GM21737 (cell line): Measurements from ENCODE around the gene LRBA.
"Not testable (repeated sequence)": the region's sequence is repeated elsewhere in the genome, so short reads cannot be mapped to it uniquely, and the experiment has no call there.

Experiments used
- ATAC-seq: cut with Tn5 transposase; IDR thresholded peaks from one replicate; pipeline ENCODE4 v1.9.1; 2021; ENCODE audit warnings: mild to moderate bottlenecking, moderate library complexity; ENCODE audit not compliant: unreplicated experiment

The LRBA gene

DNA sequence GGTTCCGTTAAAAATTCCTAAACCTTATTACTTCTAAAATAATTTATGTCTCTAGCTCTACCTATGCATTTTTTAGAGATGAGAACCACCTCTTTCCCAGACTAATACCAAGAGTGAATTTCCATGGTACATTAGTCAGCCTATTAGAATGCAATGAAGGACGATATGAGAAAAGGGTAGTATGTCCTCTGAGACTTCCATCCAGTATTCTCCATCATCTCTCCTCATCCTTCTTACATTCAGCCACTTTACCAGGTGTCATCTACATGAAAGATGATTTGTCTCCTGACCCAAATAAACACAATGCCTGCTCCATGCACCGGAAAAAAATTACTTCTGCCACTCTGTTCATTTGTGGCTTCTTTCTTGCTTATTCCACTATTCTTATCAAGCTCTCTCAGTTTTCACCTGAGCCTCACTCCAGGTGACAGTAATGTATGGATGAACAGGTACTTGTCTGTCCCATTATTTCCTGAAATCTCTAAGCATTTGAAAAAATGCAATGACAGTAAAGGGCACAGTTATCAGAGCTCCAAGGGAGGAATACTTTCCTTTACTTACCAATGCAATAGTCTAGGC, 335.2 kb downstream of the LRBA start:
- ATAC-seq = no peak

DNA sequence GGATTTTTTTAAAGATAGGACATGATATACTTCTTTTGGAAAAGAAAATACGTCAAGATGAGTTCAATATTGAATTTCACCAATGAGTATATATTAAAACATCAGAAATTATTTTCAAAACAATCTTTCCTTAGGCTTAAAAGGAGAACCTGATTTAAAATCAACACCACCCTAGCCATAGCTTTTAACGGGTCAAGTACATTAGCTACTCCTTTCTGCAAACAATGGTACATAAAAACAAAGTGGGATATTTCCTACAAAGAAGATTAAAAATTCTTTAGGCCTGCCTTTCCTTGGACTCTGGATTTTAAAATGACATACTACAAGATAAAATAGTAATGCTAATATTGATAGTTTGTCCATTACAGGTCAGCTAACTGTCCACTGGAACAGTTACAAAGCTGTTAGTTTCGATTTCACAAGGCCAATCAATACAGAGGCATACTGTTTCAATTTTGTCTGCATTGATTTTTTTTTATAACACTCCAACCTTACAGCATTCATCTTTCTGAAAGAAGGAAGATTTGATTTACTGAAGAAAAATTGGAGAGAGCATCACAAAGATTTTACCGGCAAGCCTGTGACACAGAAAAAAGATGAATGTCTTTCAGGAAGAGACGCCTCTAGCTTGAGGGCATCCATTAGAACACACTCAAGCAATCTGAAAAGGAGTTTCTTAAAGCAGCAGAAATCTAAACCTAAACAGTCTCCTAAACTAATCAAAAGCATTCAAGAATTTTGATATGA, 335.9 kb downstream of the LRBA start:
- ATAC-seq = no peak

DNA sequence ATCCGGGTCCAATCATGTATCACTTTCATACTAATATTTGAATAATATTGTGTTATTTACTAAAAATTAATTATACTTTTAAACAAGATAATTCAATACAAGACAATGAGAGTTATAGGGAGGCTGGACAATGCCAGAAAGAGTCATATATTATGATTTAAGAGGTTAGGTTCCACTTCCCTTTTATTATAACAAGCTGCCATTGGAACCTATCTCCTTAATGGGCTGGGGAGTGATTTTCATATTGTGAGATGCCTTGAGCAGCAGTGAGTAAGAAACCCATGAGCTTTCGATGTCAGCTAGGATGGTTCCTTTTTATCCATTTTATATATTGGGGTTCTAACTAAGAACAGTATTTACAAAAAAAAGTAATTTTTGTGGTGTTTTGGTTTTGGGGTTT, 341.3 kb downstream of the LRBA start:
- ATAC-seq = no peak

DNA sequence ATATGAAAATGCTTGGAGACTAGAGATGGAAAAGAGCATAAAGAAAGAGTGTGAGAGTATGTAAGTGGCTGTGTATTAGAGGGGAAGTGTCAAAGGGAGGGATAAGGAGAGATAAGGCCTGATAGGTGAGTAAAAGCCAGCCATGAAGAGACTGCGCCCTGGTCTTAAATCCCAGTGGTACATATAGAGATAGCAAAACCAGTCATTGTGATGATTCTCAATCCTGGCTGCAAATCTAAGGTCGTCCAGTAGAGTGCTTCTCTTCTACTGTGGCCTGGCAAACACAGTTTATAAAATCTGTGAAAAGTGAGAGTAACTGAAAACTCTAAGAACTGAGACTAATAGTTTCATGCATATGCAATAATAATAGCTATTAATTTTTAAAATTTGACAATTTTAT, 346.3 kb downstream of the LRBA start:
- ATAC-seq = no peak

DNA sequence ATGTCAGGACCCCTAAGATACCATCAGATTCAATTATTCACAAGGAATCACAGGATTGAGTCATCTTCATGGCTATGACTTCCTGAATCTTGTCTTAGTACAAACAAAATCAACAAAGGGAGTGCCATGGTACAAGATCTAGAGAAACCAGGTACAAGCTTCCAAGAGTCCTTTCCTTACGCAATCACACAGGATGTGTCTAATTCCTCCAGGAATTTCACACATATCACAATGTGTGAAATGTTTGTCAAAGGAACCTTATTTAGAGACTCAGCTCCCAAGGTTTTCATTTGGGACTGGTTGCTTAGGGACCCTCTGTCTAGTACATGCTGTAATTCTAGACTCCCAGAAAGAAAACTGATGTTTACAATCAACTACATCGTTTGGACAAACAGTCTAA, 350.1 kb downstream of the LRBA start:
- ATAC-seq = no peak

DNA sequence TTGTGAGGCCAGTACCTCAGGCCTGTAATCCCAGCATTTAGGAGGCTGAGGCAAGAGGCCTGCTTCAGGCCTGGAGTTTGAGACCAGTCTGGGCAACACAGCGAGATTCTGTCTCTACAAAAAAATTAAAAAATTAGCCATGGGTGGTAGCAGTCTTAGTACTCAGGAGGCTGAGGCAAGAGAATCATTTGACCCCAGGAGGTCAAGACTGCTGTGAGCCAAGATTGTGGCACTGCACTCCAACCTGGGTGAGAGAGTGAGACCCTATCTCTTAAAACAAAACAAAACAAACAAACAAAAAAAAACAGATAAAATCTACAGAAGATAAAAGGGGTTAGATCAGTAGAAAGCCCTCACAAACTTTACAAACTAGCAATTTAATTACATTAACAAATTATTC, 352.4 kb downstream of the LRBA start:
- ATAC-seq = no peak

DNA sequence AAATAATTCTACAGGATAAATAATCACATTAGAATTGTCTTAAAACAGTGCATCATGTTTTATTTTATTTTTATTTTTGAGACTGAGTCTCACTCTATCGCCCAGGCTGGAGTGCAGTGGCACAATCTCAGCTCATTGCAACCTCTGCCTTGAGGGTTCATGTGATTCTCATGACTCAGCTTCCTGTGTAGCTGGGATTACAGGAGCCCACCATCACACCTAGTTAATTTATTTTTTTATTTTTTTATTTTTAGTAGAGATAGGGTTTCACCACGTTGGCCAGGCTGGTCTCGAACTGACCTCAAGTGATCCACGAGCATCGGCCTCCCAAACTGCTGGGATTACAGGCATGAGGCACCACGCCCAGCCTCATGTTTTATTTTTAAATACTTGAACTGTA, 353.5 kb downstream of the LRBA start:
- not testable (repeated sequence) for ATAC-seq

DNA sequence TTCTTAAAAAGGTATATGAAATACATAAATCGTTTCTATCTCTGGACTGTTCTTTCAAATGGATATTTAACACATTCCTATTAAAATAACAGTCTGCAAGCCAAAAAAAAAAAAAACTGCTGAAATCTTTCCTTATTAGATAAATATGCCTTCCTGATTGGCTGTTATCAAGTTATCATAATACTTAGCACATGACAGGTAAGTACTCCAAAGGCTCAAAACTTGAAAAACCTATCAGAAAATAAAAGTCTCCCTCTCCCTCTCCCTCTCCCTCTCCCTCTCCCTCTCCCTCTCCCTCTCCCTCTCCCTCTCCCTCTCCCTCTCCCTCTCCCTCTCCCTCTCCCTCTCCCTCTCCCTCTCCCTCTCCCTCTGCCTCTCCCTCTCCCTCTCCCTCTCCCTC, 356.8 kb downstream of the LRBA start:
- ATAC-seq = not testable (repeated sequence)

DNA sequence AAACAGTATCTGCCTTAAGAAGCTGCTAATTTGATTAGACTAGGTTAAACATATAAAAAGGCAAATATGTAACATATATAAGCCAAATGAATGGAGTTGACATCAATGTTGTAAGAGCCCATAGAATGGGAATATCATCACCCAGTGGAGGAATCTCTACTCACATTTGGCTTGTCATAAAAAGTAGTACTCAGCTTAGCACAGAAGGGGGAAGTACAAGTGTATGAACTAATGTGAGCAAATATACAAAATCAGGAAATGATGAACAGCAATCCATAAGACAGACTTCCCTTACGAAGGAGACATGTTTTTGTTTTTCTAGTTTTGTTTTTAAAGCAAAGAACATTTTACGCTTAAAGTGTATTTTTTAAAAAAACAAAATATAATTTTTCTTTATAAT, 358.2 kb downstream of the LRBA start:
- ATAC-seq = no peak

DNA sequence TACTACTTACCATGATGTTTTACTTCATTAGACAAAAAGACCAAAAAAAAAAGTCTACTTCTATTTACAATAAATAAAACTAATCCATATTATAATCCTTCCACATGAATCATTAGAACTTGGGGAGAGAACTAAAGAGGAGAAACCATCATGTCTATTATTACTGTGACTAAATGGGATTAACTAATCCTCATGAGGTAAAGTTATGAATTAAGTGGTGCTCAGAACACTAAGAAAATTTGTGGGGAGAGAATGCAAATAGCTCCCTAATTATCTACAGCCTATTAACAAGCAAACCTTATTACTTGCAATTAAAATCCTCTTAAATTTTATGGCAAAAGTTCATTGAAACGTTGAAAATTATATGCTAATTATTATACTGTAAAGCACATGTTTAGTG, 364.3 kb downstream of the LRBA start:
- no peak for ATAC-seq

DNA sequence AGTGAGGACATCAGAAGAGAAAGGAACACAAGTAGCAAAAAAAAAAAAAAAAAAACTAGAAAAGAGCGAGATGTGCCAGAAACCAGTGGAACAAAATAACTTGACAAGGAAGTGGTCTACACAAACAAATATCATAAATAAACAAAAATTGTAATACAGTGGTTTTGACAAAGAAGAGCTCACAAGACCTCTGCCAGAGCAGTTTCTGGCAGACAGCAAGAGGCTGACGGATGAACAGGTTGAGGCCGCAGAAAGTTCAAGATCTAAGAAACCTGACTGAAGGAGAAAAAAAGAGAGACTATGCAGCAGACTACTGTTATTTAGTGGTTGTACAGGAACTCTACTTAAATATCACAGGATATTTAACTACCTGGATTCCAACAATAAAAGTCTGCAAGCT, 367.0 kb downstream of the LRBA start:
- ATAC-seq = no peak

DNA sequence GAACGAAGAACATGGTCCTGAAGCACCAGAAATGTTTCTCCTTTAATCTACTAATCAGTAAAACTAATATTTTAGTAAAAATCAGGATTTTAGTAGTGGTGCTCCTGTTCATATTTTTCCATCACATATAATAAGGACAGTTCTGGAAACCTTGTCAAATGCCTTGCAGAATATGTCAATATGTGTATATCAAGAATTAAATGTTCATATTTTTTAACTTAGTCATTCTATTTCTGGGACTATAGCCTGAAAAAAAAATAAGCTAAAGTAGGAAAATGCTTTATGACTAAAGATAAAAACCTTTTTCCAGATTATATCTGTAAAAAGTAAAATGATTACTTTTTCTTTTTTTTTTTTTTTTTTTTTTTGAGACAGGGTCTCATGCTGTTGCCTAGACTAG, 368.1 kb downstream of the LRBA start:
- no peak for ATAC-seq

DNA sequence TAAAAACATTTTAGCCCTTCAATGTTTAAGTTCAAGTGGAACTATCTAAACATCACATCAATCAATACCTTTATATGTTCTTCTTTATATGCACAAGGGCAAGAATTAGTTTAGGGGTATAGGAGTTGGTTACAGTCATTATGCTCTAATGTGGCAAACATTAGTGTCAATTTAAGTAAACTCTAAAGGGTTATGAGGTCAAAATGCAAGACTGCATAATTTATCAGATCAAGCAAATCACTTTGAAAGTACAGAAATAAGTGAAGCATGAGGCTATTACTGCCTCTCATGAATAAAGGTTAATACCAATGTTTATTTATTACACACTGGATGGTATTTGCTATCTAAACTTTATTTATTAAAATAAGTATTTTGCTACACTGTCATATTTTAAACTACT, 373.5 kb downstream of the LRBA start:
- ATAC-seq = no peak

DNA sequence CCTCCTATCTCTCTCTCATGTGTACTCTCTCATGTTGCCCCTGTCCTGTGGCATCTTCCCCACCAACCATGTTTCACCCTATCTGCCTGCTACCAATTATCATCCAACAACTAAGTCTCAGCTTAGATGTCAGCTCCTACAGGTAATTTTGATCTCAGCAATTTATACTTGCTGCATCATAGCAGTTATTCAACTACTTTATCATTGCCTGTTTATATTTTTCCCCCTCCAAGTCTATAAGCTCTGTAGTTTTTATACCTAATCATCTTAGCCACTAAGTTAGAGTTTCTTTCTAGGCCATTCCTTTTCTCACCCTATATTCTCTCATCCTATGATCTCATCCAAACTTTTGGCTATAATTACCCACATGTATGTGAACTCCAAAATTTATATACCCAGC, 382.4 kb downstream of the LRBA start:
- no peak for ATAC-seq

DNA sequence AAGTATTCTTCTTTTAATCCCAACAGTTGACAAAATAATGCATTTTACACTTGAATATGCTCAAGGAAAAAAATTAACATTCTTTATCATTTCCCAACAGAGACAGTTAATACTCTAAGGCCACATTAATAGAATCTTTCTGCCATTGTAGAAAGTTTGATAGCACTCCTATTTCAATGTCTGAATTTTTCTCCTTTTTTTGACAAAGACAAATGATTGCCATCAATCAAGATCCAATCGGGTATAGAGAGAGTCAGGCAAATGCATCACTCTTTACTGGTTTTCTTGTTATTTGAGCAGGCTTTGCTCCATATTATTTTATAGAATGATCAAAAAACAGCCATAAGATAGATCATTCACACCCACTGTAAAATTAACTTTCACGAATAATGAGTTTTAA, 387.0 kb downstream of the LRBA start:
- no peak for ATAC-seq

DNA sequence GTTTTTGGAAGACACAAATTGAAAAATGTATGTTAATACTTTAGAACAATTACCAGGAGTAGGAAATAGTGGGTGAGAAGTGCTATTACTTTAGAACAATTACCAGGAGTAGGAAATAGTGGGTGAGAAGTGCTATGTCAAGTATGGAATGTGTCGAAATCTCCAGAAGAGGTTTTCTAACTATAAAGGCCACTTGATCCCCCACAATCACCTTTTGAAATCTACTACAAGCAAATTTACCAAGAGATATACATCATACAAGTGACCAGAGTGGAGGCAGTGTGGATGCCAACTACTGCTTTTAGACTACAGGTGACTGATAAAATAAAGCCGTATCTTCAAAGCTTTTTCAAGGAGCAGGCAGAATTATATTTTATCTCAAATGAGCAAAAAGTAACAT, 390.1 kb downstream of the LRBA start:
- no peak for ATAC-seq

DNA sequence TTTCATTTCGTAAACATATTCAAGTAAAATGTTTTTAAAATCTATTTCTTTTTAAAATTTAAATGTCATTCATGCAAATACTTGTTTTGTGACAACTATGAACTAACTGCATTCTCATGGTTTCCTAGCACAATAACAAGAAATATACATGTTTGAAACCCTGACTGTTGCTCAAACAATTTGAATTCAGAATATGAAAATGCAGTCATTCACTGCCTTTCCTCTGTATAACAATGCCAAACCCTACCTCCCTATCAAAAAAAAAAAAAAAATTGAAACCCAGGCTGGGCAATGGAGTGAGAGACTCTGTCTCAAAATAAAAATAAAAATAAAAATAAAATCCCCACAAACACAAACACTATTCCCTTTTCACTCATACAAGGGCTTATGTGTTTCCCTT, 391.0 kb downstream of the LRBA start:
- no peak for ATAC-seq

DNA sequence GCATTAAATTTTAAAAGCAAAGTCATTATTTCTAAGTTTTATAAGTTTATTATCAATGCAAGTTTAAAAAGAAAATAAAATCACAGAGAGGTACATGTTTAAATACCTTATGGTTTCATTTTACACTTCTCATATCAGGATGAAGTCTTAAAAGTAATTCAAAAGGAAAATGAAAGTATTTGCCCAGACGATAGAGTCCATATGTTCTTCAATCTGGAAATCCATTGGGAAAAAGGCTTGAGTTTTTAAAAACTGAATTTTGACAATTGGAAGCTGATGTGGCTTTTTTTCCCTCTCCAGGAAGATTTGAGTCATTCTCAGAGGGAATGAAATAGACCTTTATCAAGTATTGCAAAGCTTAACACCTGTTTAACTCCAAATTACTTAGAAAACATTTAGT, 396.0 kb downstream of the LRBA start:
- ATAC-seq = no peak

DNA sequence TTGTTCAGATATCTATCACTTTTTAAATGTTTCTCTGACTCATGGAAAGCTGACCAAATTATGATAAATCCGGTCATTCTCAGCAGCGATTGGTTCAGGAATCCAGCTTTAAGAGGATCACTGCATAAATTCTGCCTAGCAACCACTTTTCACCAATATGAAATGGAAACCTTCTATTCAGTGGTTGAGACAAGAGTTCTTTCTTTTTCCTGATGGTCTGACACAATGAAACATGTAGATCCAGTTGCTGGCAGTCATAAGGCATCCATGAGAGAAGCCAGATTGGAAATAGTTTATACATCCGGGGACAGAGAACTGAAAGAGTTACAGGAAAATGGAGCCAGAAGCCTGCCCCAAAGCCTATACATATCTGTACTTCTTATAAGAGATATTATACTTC, 406.0 kb downstream of the LRBA start:
- no peak for ATAC-seq

DNA sequence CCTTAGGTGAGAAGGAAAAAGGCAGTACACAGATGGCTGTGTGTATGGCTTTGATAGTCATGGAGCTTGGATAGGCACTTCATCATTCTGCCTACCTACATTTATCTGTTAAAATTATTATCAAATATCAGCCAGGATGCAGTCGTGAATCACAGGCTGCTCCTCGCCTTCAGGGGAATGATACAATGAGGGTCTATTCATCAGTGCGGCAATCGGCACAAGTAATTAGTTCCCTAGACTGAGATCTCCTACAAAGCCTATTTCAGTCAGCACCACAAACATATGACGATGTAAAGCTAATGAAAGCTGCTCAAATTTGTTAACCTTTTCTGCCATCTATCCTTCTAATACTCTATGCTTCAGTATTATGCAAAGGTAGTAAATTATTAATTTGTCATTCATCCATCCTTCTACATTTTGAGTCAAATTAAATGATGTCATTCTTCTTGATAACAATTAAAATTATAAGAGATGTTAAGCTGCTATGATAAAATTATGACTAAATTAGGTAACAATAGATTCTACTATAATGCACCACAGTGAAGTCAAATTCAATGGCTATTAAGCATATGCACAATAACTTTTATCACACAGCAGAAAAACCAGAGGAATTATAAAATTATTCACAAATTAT, 414.2 kb downstream of the LRBA start:
- no peak for ATAC-seq

DNA sequence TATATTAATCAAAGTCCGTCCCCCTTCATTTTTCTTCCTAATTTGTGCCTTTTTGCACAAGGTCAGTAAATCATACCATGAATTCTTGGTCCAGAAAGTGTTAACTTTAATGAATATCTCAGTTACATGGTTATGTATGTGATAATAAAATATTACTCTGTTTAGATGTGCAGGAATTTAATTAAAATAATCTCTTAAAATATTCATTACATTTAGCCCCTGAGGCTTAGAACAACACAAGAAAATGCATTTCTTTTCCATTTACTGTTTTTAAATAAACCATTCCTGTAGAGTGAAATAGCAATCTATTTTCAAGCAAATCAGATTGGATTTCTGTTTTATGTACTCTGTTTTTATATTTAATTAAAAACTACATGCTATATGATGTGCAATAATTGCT, 415.5 kb downstream of the LRBA start:
- no peak for ATAC-seq

DNA sequence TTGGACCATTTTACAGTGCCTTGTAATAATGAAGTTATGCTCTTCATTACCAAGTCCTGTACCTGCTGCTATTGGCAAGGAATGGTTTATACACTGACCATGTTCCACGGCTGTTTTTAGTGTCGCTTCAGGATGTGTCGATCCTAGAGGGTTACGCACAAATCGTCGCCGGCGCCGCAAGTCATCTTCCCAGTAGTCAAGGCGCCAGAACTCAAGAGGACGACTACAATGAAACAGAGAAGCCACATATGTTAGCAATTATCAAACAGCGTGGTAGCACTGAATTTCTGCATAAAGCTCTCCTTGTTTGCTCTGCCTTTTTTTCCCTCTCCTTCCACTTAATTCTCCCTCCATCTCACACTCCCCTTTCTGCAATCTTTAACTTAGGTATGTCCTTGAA, 416.2 kb downstream of the LRBA start:
- no peak for ATAC-seq

DNA sequence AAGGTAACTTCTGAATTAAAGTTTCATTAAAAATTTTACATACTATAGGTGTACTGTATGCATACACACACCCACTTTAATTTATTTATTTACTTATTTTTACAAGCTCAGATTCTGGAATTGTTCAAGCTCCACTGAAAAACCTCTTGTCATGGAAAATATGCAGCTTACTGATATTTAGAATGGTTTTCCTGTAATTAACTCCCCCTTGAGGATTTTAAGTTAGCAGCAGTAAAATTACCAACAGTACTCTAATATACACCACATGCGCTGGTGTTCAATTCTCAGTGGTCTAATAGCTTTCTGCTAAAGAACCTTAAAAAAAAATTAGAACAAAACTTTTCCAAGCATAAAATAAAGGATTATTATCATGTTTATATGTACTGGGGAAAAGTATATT, 421.1 kb downstream of the LRBA start:
- no peak for ATAC-seq
